Glutamatergic neuron (in vitro differentiated cells): ENCODE measurements around the gene ZNRF3. TPM values are rescaled to one million over a fixed set of nuclear protein-coding genes. Genes with fewer than 3 reads are reported as not detected.

Source experiments
- DNase-seq: peaks from one replicate; pipeline ENCODE4 v3.0.0; 2022
- H3K27ac Mint-ChIP-seq: one replicate; pipeline ENCODE4 v1.8.0; 2020; ENCODE audit warnings: mild to moderate bottlenecking, mixed read lengths, inconsistent platforms; ENCODE audit not compliant: unreplicated experiment
- H3K27me3 Mint-ChIP-seq: one replicate; pipeline ENCODE4 v1.8.0; 2020; ENCODE audit warnings: mild to moderate bottlenecking, moderate library complexity, mixed read lengths, inconsistent platforms; ENCODE audit not compliant: unreplicated experiment
- H3K36me3 Mint-ChIP-seq: one replicate; pipeline ENCODE4 v1.8.0; 2020; ENCODE audit warnings: mild to moderate bottlenecking, mixed read lengths, inconsistent platforms; ENCODE audit not compliant: unreplicated experiment
- H3K4me1 Mint-ChIP-seq: one replicate; pipeline ENCODE4 v1.8.0; 2020; ENCODE audit warnings: mild to moderate bottlenecking, low read depth, mixed read lengths, inconsistent platforms; ENCODE audit not compliant: unreplicated experiment
- H3K4me3 Mint-ChIP-seq: one replicate; pipeline ENCODE4 v1.8.0; 2020; ENCODE audit warnings: mild to moderate bottlenecking, mixed read lengths, inconsistent platforms; ENCODE audit not compliant: unreplicated experiment
- H3K9me3 Mint-ChIP-seq: one replicate; pipeline ENCODE4 v1.8.0; 2020; ENCODE audit warnings: mild to moderate bottlenecking, moderate library complexity, mixed read lengths, inconsistent platforms; ENCODE audit not compliant: unreplicated experiment
- total RNA-seq: library from RNA; stranded (reverse); fragmentation: NEBNext Ultra II Directional; extraction: Animal tissue kit (Norgen Biotek cat#: 25700); gene quantifications from one replicate; pipeline ENCODE4 v1.2.1, GENCODE V29; 2021; ENCODE audit not compliant: unreplicated experiment
- TF ChIP-seq, protein P1 (sequence below): fragments of 200-600 bp; sonication (generic); IDR thresholded peaks from one replicate; pipeline ENCODE4 v1.5.0; 2021; ENCODE audit not compliant: partially characterized antibody, unreplicated experiment

The ZNRF3 gene
- total RNA-seq, 1 donor from 2014 or later = 8.3 TPM

DNA sequence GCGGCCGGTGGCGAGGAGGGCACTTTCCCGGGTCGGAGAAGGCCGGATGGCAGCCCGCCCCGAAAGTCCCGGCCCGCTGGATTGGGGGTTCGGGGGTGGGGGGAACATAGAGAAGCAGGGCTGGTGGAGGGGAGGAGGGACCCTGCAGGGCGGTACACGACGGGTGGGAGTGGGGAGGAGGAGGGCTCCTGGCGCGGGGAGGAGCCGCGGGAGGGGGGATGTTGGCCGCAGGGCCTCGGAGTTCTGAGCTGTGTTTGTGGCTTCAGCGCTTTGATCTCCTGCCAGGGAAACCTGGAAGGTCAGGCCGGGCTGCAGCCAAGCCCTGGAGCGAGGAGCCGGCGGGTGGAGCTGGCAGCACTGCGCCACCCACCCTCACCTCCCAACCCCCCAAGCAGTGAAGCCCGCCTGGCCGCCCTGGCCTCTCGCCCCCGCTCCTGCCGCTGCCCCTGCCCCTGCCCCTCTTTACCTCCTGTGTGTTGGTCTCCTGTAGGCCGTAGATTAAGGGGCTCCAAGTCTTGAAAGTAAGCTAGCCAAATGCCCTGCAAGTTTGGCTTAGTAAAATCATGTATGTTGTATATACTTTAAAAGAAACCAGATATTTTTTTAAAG, 147.3 kb downstream of the ZNRF3 start:
- DNase-seq = peak; percentile 58

DNA sequence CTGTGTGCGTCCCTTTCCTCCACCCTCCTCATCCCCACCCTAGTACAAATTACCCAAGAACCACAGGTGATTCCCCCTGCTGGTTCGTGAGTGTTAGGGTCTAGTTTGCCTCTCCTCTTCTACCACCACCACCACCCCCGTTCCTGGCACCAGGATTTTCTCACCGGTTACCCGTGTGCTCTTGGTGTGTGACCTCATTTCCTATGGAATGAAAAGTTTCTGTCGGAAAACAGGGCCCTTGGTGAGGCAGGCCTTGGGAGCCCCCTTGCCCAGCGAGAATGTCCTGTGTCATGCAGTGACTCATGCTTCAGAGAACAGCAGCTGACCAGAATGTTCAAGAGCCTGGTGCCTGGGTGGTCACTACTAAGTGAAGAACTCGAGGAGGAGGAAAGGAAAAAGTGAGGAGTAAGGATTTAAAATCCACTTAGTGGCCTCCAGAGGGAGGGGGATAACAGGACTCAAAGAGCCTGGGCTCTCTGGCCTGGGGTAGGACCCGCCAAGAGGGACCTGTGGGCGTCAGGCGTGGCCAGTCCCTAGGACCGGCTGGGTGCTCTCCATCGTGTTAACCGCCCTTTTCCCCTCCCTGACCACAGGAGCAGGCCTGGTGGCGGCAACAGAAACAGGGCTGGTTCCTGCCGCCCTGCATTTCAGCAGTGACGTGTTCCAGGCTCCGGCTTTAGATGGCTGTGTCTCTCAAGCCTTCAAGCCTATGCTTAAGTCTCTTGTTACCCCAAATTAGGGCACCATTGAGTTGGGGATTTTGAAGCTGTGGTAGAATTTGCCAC, 148.0 kb downstream of the ZNRF3 start:
- H3K4me1 Mint-ChIP-seq = peaks cover 24% of the 10 kb centered on the region
- H3K4me3 Mint-ChIP-seq = no peak overlapping the region
- peaks cover 2% of the 10 kb centered on the region for H3K27me3 Mint-ChIP-seq
- no peak overlapping the region for H3K27ac Mint-ChIP-seq
- TF ChIP-seq, protein P1, sequence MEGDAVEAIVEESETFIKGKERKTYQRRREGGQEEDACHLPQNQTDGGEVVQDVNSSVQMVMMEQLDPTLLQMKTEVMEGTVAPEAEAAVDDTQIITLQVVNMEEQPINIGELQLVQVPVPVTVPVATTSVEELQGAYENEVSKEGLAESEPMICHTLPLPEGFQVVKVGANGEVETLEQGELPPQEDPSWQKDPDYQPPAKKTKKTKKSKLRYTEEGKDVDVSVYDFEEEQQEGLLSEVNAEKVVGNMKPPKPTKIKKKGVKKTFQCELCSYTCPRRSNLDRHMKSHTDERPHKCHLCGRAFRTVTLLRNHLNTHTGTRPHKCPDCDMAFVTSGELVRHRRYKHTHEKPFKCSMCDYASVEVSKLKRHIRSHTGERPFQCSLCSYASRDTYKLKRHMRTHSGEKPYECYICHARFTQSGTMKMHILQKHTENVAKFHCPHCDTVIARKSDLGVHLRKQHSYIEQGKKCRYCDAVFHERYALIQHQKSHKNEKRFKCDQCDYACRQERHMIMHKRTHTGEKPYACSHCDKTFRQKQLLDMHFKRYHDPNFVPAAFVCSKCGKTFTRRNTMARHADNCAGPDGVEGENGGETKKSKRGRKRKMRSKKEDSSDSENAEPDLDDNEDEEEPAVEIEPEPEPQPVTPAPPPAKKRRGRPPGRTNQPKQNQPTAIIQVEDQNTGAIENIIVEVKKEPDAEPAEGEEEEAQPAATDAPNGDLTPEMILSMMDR = peak; percentile 8
- H3K36me3 Mint-ChIP-seq = no peaks in the 10 kb centered on the region
- no peak for DNase-seq
- H3K9me3 Mint-ChIP-seq = peaks cover 2% of the 10 kb centered on the region

More for the DNA sequence above, 147.3 kb downstream of the ZNRF3 start:
- TF ChIP-seq, protein P1 = no peak
- Mint-ChIP-seq H3K36me3 (no peaks in the 10 kb centered on the region), H3K4me3 (peak overlapping the region; percentile 82), H3K9me3 (peaks cover 2% of the 10 kb centered on the region), H3K4me1 (peaks cover 24% of the 10 kb centered on the region), H3K27me3 (peaks cover 2% of the 10 kb centered on the region), H3K27ac (no peak overlapping the region)

DNA sequence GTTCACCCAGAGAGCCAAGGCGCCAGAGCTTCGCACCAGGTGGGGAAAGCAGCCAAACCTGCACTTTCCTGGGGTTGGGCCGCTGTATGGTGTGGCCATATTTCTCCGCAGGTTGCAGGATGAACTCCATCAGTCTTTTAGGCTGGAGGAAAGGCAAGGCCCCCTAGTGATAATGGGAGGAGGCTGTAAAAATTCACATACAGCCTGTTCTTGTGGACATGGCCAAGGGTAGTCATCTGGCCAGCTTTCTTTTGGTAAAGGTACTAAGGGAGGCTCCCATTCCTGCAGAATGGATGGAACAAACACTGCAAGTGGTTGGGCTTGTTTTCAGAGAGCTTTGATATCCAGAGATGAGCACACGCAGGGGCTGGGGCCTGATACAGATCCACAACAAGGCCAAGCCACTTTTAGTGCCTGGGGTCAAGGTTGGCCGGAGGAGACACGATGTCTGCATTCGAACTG, 148.7 kb downstream of the ZNRF3 start:
- TF ChIP-seq, protein P1 = no peak
- peaks cover 2% of the 10 kb centered on the region for H3K27me3 Mint-ChIP-seq
- peaks cover 24% of the 10 kb centered on the region for H3K4me1 Mint-ChIP-seq
- H3K4me3 Mint-ChIP-seq = no peak overlapping the region
- no peak overlapping the region for H3K27ac Mint-ChIP-seq
- DNase-seq = no peak
- H3K9me3 Mint-ChIP-seq = peaks cover 2% of the 10 kb centered on the region
- H3K36me3 Mint-ChIP-seq = no peaks in the 10 kb centered on the region

DNA sequence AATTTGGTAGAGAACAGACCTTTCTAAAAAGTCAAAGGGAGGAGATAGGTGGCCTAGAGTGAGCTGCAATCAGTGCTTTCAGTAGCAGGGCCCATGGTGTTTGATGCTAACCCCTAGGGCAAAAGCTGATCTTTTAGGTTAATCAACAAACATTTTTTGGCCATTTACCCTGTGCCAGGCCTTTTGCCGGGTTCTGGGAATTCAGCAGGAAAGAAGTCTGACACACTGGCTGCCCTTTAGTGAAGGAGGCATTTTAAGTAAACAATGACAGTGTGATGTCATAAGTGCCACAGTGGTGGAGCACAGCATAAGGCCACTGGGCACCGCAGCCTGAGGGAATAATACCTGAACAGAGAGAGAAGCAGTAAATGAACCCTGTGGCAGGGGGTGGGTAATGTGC, 149.2 kb downstream of the ZNRF3 start:
- no peaks in the 10 kb centered on the region for H3K36me3 Mint-ChIP-seq
- H3K27ac Mint-ChIP-seq = no peak overlapping the region
- no peak for DNase-seq
- H3K9me3 Mint-ChIP-seq = peaks cover 2% of the 10 kb centered on the region
- no peak overlapping the region for H3K4me3 Mint-ChIP-seq
- H3K27me3 Mint-ChIP-seq = peaks cover 2% of the 10 kb centered on the region
- peaks cover 24% of the 10 kb centered on the region for H3K4me1 Mint-ChIP-seq
- TF ChIP-seq, protein P1 = no peak

DNA sequence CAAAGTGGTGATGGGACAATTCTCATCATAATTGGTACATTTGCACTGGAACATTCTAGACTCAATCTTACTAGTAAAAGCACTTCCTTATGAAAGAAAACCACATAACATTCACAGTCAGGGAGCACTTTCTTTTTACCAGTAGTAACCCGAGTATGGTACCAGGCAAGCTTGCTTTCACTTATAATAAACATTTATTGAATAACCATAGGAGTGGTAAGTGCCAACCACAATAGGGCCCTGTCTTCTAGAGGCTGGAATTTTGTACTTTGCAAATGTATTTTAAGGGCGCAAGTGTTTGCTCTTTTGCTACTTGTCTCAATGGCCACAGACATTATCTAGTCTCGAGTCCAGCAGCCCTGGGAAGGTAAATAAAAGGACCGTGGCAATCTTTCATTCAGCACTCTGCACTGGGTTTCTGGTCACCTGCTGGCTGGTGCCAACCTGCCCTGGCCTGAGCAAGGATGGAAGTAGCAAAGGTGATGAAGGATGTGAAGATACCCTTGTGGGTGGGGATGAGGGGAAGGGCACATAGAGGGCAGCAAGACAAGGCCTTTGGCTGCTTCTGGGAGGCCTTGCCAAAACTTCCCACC, 154.1 kb downstream of the ZNRF3 start:
- Mint-ChIP-seq H3K27ac (no peak overlapping the region), H3K4me3 (no peak overlapping the region), H3K27me3 (peaks cover 2% of the 10 kb centered on the region), H3K9me3 (no peaks in the 10 kb centered on the region), H3K36me3 (no peaks in the 10 kb centered on the region), H3K4me1 (peaks cover 4% of the 10 kb centered on the region)
- DNase-seq = no peak
- TF ChIP-seq, protein P1 = no peak
